C4-2B (cell line): Measurements from ENCODE around the gene LRRC27.

Experiments
- ZFX ChIP-seq: fragments of 450-650 bp; IDR thresholded peaks from 2 replicates; pipeline ENCODE4 v1.6.1; 2017
- TF ChIP-seq, protein P1 (sequence below): fragments of 450-650 bp; conservative IDR thresholded peaks from 2 replicates; pipeline ENCODE4 v1.5.1; 2017; ENCODE audit warnings: mild to moderate bottlenecking

DNA sequence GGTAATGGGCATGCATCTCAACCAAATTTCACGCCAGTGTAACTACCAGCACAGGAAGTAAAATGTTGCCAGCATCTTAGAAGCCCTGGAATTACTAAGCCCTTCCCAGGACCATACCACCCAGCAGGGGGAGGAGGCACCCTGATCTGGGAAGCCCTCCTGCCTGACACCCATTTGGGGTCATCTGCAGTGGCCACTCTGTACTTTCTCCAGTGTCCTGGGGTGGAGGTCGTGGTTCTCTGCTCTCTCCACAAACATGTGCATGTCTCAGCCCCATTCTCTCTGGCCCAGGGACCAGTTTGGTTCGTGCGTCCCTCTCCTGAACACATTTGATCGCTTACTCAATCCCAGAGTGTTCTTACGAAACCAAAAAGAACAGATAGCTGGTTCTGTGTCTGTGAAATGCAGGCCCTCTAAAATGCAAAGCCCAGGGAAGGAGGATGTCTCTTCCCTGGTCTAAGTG, 9.4 kb upstream of the LRRC27 start:
- TF ChIP-seq, protein P1, sequence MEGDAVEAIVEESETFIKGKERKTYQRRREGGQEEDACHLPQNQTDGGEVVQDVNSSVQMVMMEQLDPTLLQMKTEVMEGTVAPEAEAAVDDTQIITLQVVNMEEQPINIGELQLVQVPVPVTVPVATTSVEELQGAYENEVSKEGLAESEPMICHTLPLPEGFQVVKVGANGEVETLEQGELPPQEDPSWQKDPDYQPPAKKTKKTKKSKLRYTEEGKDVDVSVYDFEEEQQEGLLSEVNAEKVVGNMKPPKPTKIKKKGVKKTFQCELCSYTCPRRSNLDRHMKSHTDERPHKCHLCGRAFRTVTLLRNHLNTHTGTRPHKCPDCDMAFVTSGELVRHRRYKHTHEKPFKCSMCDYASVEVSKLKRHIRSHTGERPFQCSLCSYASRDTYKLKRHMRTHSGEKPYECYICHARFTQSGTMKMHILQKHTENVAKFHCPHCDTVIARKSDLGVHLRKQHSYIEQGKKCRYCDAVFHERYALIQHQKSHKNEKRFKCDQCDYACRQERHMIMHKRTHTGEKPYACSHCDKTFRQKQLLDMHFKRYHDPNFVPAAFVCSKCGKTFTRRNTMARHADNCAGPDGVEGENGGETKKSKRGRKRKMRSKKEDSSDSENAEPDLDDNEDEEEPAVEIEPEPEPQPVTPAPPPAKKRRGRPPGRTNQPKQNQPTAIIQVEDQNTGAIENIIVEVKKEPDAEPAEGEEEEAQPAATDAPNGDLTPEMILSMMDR = no peak
- TF ChIP-seq ZFX = no peak
